ENCODE data around the gene KCNK13.
A peak's percentile ranks its signal among the peaks of the same experiment; 100 is the strongest.
"Not testable (repeated sequence)": the region's sequence is repeated elsewhere in the genome, so short reads cannot be mapped to it uniquely, and the experiment has no call there.

The KCNK13 gene

GRCh38 chr14:90188588-90188987 is 126.8 kb downstream of the KCNK13 start:
- WGBS (ENCODE audit: insufficient coverage): no CpG with 5 or more reads among the region's 2 CpGs
- peaks cover 0 to 2% (median 0%) of the 10 kb centered on the region in 5 experiments for H3K27me3 ChIP-seq (replicated peaks in 2 of 5; ENCODE audit: control insufficient read depth in 4 of 5, insufficient read depth in 5 of 5, low read length in 4 of 5)
- no peaks in the 10 kb centered on the region for H3K36me3 ChIP-seq (ENCODE audit: control insufficient read depth in 4 of 4, insufficient read depth in 4 of 4, low read length in 3 of 4)
- H3K4me3 ChIP-seq (ENCODE audit: control insufficient read depth in 1 of 7, extremely low read depth in 1 of 7, insufficient read depth in 4 of 7, low read depth in 2 of 7, low read length in 6 of 7): no peak overlapping the region
- POLR2A ChIA-PET: no interaction called here
- no peaks in the 10 kb centered on the region for H3K9me3 ChIP-seq (ENCODE audit: control extremely low read depth in 1 of 5, control insufficient read depth in 4 of 5, insufficient read depth in 2 of 5, low read depth in 1 of 5, low read length in 4 of 5)
- no peak overlapping the region for H3K27ac ChIP-seq (ENCODE audit: insufficient read depth in 1 of 2, low read depth in 1 of 2, low read length in 2 of 2, poor library complexity in 1 of 2, severe bottlenecking in 2 of 2)
- CTCF ChIA-PET: no interaction called here
- H3K4me1 ChIP-seq (ENCODE audit: control extremely low read depth in 1 of 4, control insufficient read depth in 4 of 4, insufficient read depth in 4 of 4, low read length in 3 of 4): no peaks in the 10 kb centered on the region
- DNase-seq: no peak

GRCh38 chr14:90191154-90191553 is 129.4 kb downstream of the KCNK13 start:
- H3K27me3 ChIP-seq (replicated peaks in 2 of 5; ENCODE audit: control insufficient read depth in 4 of 5, insufficient read depth in 5 of 5, low read length in 4 of 5): peaks cover 0 to 17% (median 9%) of the 10 kb centered on the region in 5 experiments
- H3K9me3 ChIP-seq (ENCODE audit: control extremely low read depth in 1 of 5, control insufficient read depth in 4 of 5, insufficient read depth in 2 of 5, low read depth in 1 of 5, low read length in 4 of 5): no peaks in the 10 kb centered on the region
- POLR2A ChIA-PET: no interaction called here
- H3K36me3 ChIP-seq (ENCODE audit: control insufficient read depth in 4 of 4, insufficient read depth in 4 of 4, low read length in 3 of 4): no peaks in the 10 kb centered on the region
- H3K4me3 ChIP-seq (ENCODE audit: control insufficient read depth in 1 of 7, extremely low read depth in 1 of 7, insufficient read depth in 4 of 7, low read depth in 2 of 7, low read length in 6 of 7): no peak overlapping the region
- 98% methylated on average over 4 of the region's 5 CpGs for WGBS (ENCODE audit: insufficient coverage)
- no peak overlapping the region for H3K27ac ChIP-seq (ENCODE audit: insufficient read depth in 1 of 2, low read depth in 1 of 2, low read length in 2 of 2, poor library complexity in 1 of 2, severe bottlenecking in 2 of 2)
- no peak for DNase-seq
- CTCF ChIA-PET: no interaction called here
- H3K4me1 ChIP-seq (ENCODE audit: control extremely low read depth in 1 of 4, control insufficient read depth in 4 of 4, insufficient read depth in 4 of 4, low read length in 3 of 4): no peaks in the 10 kb centered on the region

GRCh38 chr14:90191585-90191984 is 129.8 kb downstream of the KCNK13 start:
- Histone ChIP-seq H3K4me3 (ENCODE audit: control insufficient read depth in 1 of 7, extremely low read depth in 1 of 7, insufficient read depth in 4 of 7, low read depth in 2 of 7, low read length in 6 of 7) (no peak overlapping the region), H3K4me1 (ENCODE audit: control extremely low read depth in 1 of 4, control insufficient read depth in 4 of 4, insufficient read depth in 4 of 4, low read length in 3 of 4) (no peaks in the 10 kb centered on the region), H3K27ac (ENCODE audit: insufficient read depth in 1 of 2, low read depth in 1 of 2, low read length in 2 of 2, poor library complexity in 1 of 2, severe bottlenecking in 2 of 2) (no peak overlapping the region), H3K27me3 (replicated peaks in 2 of 5; ENCODE audit: control insufficient read depth in 4 of 5, insufficient read depth in 5 of 5, low read length in 4 of 5) (peaks cover 0 to 18% (median 9%) of the 10 kb centered on the region in 5 experiments), H3K36me3 (ENCODE audit: control insufficient read depth in 4 of 4, insufficient read depth in 4 of 4, low read length in 3 of 4) (no peaks in the 10 kb centered on the region), H3K9me3 (ENCODE audit: control extremely low read depth in 1 of 5, control insufficient read depth in 4 of 5, insufficient read depth in 2 of 5, low read depth in 1 of 5, low read length in 4 of 5) (no peaks in the 10 kb centered on the region)
- no peak for DNase-seq
- 93% methylated on average over 7 of the region's 7 CpGs for WGBS (ENCODE audit: insufficient coverage)
- POLR2A ChIA-PET: no interaction called here
- CTCF ChIA-PET: no interaction called here

- H3K36me3 ChIP-seq (ENCODE audit: control insufficient read depth in 4 of 4, insufficient read depth in 4 of 4, low read length in 3 of 4): no peaks in the 10 kb centered on the region
- 65% methylated on average over 7 of the region's 9 CpGs for WGBS (ENCODE audit: insufficient coverage)
- ChIA-PET POLR2A (no interaction called here), CTCF (no interaction called here)
- H3K27me3 ChIP-seq (replicated peaks in 2 of 5; ENCODE audit: control insufficient read depth in 4 of 5, insufficient read depth in 5 of 5, low read length in 4 of 5): peaks cover 0 to 31% (median 12%) of the 10 kb centered on the region in 5 experiments
- H3K4me3 ChIP-seq (ENCODE audit: control insufficient read depth in 1 of 7, extremely low read depth in 1 of 7, insufficient read depth in 4 of 7, low read depth in 2 of 7, low read length in 6 of 7): no peak overlapping the region
- H3K27ac ChIP-seq (ENCODE audit: insufficient read depth in 1 of 2, low read depth in 1 of 2, low read length in 2 of 2, poor library complexity in 1 of 2, severe bottlenecking in 2 of 2): no peak overlapping the region
- H3K9me3 ChIP-seq (ENCODE audit: control extremely low read depth in 1 of 5, control insufficient read depth in 4 of 5, insufficient read depth in 2 of 5, low read depth in 1 of 5, low read length in 4 of 5): no peaks in the 10 kb centered on the region
- H3K4me1 ChIP-seq (ENCODE audit: control extremely low read depth in 1 of 4, control insufficient read depth in 4 of 4, insufficient read depth in 4 of 4, low read length in 3 of 4): no peaks in the 10 kb centered on the region
- DNase-seq: peak in 1 of 3 donors; percentile 3
Measured at GRCh38 chr14:90193925-90194324, 132.1 kb downstream of the KCNK13 start.

GRCh38 chr14:90194706-90195105 is 132.9 kb downstream of the KCNK13 start:
- H3K4me3 ChIP-seq (ENCODE audit: control insufficient read depth in 1 of 7, extremely low read depth in 1 of 7, insufficient read depth in 4 of 7, low read depth in 2 of 7, low read length in 6 of 7): no peak overlapping the region
- H3K27ac ChIP-seq (ENCODE audit: insufficient read depth in 1 of 2, low read depth in 1 of 2, low read length in 2 of 2, poor library complexity in 1 of 2, severe bottlenecking in 2 of 2): no peak overlapping the region
- no peaks in the 10 kb centered on the region for H3K9me3 ChIP-seq (ENCODE audit: control extremely low read depth in 1 of 5, control insufficient read depth in 4 of 5, insufficient read depth in 2 of 5, low read depth in 1 of 5, low read length in 4 of 5)
- ChIA-PET POLR2A (no interaction called here), CTCF (no interaction called here)
- 96% methylated on average over 3 of the region's 5 CpGs for WGBS (ENCODE audit: insufficient coverage)
- no peak for DNase-seq
- H3K27me3 ChIP-seq (replicated peaks in 2 of 5; ENCODE audit: control insufficient read depth in 4 of 5, insufficient read depth in 5 of 5, low read length in 4 of 5): peaks cover 0 to 31% (median 12%) of the 10 kb centered on the region in 5 experiments
- H3K36me3 ChIP-seq (ENCODE audit: control insufficient read depth in 4 of 4, insufficient read depth in 4 of 4, low read length in 3 of 4): no peaks in the 10 kb centered on the region
- H3K4me1 ChIP-seq (ENCODE audit: control extremely low read depth in 1 of 4, control insufficient read depth in 4 of 4, insufficient read depth in 4 of 4, low read length in 3 of 4): no peaks in the 10 kb centered on the region

GRCh38 chr14:90198541-90199060 is 136.8 kb downstream of the KCNK13 start:
- CTCF ChIA-PET: no interaction called here
- H3K9me3 ChIP-seq (ENCODE audit: control extremely low read depth in 1 of 5, control insufficient read depth in 4 of 5, insufficient read depth in 2 of 5, low read depth in 1 of 5, low read length in 4 of 5): peaks cover 0 to 8% (median 0%) of the 10 kb centered on the region in 5 experiments
- no peak overlapping the region for H3K27ac ChIP-seq (ENCODE audit: insufficient read depth in 1 of 2, low read depth in 1 of 2, low read length in 2 of 2, poor library complexity in 1 of 2, severe bottlenecking in 2 of 2)
- H3K36me3 ChIP-seq (ENCODE audit: control insufficient read depth in 4 of 4, insufficient read depth in 4 of 4, low read length in 3 of 4): no peaks in the 10 kb centered on the region
- no peak overlapping the region for H3K4me3 ChIP-seq (ENCODE audit: control insufficient read depth in 1 of 7, extremely low read depth in 1 of 7, insufficient read depth in 4 of 7, low read depth in 2 of 7, low read length in 6 of 7)
- H3K4me1 ChIP-seq (ENCODE audit: control extremely low read depth in 1 of 4, control insufficient read depth in 4 of 4, insufficient read depth in 4 of 4, low read length in 3 of 4): no peaks in the 10 kb centered on the region
- POLR2A ChIA-PET: no interaction called here
- DNase-seq: no peak
- 58% methylated on average over 6 of the region's 12 CpGs for WGBS (ENCODE audit: insufficient coverage)
- peaks cover 0 to 31% (median 12%) of the 10 kb centered on the region in 5 experiments for H3K27me3 ChIP-seq (replicated peaks in 2 of 5; ENCODE audit: control insufficient read depth in 4 of 5, insufficient read depth in 5 of 5, low read length in 4 of 5)

- CTCF ChIA-PET; POLR2A ChIA-PET; H3K4me1 ChIP-seq (ENCODE audit: control extremely low read depth in 1 of 4, control insufficient read depth in 4 of 4, insufficient read depth in 4 of 4, low read length in 3 of 4); H3K27ac ChIP-seq (ENCODE audit: insufficient read depth in 1 of 2, low read depth in 1 of 2, low read length in 2 of 2, poor library complexity in 1 of 2, severe bottlenecking in 2 of 2); DNase-seq; H3K4me3 ChIP-seq (ENCODE audit: control insufficient read depth in 1 of 7, extremely low read depth in 1 of 7, insufficient read depth in 4 of 7, low read depth in 2 of 7, low read length in 6 of 7); H3K36me3 ChIP-seq (ENCODE audit: control insufficient read depth in 4 of 4, insufficient read depth in 4 of 4, low read length in 3 of 4): not testable (repeated sequence)
- WGBS (ENCODE audit: insufficient coverage): 60% methylated on average over 1 of the region's 4 CpGs
- Histone ChIP-seq H3K9me3 (ENCODE audit: control extremely low read depth in 1 of 5, control insufficient read depth in 4 of 5, insufficient read depth in 2 of 5, low read depth in 1 of 5, low read length in 4 of 5) (peaks cover 0 to 12% (median 0%) of the 10 kb centered on the region in 5 experiments), H3K27me3 (replicated peaks in 2 of 5; ENCODE audit: control insufficient read depth in 4 of 5, insufficient read depth in 5 of 5, low read length in 4 of 5) (peaks cover 0 to 18% (median 9%) of the 10 kb centered on the region in 5 experiments)
Measured at GRCh38 chr14:90200546-90200945, 138.8 kb downstream of the KCNK13 start.

Data from common myeloid progenitor, CD34-positive (primary cell).